Activated CD8-positive, alpha-beta memory T cell treated with anti-CD3 and anti-CD28 coated beads, Interleukin-2, amount 50 U/mL, for 48 hours (primary cell): ENCODE measurements around the gene ADAMTS7.
"Not testable (repeated sequence)": the region's sequence is repeated elsewhere in the genome, so short reads cannot be mapped to it uniquely, and the experiment has no call there.

Experiments used
- DNase-seq: peaks from one replicate; pipeline ENCODE4 v3.0.0-alpha.2; 2020

The ADAMTS7 gene

GRCh38 chr15:78752492-78753358, 58.5 kb downstream of the ADAMTS7 start:
- no peak for DNase-seq

- no peak for DNase-seq
Measured at GRCh38 chr15:78751602-78751979, 59.7 kb downstream of the ADAMTS7 start.

- DNase-seq, result peak; percentile 98
Measured at GRCh38 chr15:78750974-78751601, 60.2 kb downstream of the ADAMTS7 start.

DNA sequence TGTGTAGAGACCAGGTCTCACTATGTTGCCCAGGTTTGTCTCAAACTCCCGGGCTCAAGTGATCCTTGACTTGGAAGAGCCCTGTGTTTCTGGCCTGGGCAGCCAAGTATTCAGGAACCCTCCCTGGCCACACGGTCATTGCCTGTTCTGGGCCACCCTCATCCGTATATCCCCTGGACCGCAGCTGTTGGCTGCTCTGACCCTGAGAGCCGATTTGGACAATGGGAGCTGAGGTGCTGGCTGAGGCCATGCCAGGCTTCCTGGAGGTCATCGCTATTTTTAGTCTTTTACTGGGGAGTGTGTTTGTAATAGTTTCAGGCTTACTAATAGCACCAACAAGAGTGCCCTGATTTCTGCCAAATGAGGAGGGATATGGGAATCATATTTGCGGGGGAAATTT, 60.7 kb downstream of the ADAMTS7 start:
- DNase-seq, result no peak

GRCh38 chr15:78749831-78750230, 61.4 kb downstream of the ADAMTS7 start:
- no peak for DNase-seq

DNA sequence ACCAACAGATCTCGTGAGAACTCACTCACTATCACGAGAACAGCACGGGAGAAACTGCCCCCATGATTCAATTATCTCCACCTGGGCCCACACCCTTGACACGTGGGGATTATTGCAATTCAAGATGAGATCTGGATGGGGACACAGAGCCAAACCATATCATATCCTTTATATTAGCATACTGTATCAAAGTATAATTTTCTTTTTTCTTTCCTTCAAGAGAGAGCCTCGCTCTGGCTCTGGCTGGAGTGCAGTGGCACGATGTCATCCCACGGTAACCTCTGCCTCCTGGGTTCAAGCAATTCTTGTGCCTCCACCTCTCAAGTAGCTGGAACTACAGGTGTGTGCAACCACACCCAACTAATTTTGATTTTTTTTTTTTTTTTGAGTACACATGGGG, 63.4 kb downstream of the ADAMTS7 start:
- peak; percentile 4 for DNase-seq

- peak; percentile 29 for DNase-seq
Measured at GRCh38 chr15:78741674-78742073, 69.6 kb downstream of the ADAMTS7 start.

- no peak for DNase-seq
Measured at GRCh38 chr15:78740904-78741274, 70.4 kb downstream of the ADAMTS7 start.

GRCh38 chr15:78739996-78740903, 71.0 kb downstream of the ADAMTS7 start:
- peak; percentile 85 for DNase-seq

GRCh38 chr15:78739206-78739605, 72.1 kb downstream of the ADAMTS7 start:
- DNase-seq, result peak; percentile 33

DNA sequence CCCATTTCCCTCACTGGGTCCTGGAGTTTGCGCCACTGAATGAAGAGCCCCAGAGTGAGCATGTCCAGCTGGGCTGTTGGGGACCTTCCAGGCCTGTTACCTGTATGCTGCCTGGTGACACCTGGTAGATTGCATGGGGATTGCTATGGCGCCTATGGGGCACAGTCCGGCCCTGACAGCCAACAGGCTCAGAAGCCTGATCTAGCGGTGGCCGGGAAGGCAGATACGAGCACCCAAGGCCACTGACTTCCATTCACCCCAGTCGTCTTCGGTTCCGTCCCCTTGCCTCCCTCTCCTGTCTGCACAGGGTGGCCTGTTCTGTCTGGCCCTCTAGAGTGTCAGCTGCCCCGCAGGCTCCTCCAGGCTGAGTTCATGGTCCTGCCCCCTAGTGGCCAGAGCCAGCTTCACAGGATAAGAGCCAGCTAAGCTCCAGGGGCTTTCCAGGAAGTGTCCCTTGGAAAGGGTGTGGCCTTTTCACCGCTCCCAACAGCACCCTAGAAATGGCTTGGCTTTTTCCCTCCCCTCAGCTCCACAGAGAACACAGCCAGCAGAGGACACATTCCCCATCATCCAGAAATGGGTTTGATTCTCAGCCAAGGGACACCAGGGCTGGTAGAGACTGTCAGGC, 73.2 kb downstream of the ADAMTS7 start:
- peak; percentile 76 for DNase-seq

GRCh38 chr15:78737187-78737820, 74.0 kb downstream of the ADAMTS7 start:
- DNase-seq, result peak; percentile 29

- peak; percentile 26 for DNase-seq
Measured at GRCh38 chr15:78736286-78736685, 75.0 kb downstream of the ADAMTS7 start.

GRCh38 chr15:78734451-78735064, 76.7 kb downstream of the ADAMTS7 start:
- peak; percentile 15 for DNase-seq

GRCh38 chr15:78732634-78733033, 78.6 kb downstream of the ADAMTS7 start:
- DNase-seq, result peak; percentile 33

DNA sequence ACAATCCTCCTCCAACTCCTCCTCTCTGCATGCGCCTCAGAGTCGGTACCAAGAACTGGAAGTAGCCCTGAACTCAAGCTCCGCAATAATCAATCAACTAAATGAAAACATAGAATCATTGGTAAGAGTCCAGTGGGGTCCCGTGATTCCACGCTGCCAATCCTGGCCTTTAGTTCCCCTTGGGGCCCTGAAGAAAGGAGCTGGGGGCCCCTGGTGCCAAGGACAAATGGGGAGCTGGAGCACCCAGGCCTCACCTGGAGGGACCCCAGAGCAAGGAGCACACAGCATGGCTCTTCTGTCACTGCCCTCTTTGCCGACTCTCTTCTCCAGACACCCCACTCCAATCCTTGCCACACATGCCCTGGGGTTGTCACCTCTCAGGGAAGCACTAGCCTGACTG, 80.3 kb downstream of the ADAMTS7 start:
- no peak for DNase-seq

- DNase-seq, result not testable (repeated sequence)
Measured at GRCh38 chr15:78728427-78728826, 82.8 kb downstream of the ADAMTS7 start.

DNA sequence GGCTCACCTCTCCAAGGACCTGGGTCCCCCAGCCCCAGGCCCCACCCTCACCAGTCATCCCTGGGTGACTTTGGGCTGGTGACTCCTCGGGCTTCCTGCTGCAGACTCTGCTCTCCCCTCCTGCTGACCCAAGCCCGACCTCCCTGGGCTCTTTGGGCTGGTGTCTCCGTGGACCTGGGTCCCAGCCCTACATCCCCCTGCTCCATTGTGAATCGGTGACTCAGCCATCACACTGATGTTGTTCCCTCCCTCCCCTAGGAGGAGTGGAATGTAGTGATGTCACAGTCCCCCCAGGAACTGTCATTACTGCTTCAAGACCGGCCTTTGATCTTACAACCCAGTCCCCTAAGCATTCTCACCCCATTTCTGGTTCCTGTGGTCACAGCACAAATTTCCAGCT, 83.7 kb downstream of the ADAMTS7 start:
- no peak for DNase-seq

- no peak for DNase-seq
Measured at GRCh38 chr15:78726870-78727551, 84.3 kb downstream of the ADAMTS7 start.

DNA sequence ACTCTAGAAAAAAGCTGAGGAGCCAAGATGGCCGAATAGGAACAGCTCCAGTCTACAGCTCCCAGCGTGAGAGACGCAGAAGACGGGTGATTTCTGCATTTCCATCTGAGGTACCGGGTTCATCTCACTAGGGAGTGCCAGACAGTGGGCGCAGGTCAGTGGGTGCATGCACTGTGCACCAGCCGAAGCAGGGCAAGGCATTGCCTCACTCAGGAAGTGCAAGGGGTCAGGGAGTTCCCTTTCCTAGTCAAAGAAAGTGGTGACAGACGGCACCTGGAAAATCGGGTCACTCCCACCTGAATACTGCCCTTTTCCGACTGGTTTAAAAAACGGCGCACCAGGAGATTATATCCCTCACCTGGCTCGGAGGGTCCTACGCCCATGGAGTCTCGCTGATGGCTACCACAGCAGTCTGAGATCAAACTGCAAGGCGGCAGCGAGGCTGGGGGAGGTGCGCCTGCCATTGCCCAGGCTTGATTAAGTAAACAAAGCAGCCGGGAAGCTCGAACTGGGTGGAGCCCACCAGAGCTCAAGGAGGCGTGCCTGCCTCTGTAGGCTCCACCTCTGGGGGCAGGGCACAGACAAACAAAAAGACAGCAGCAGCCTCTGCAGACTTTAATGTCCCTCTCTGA, 91.3 kb downstream of the ADAMTS7 start:
- DNase-seq, result not testable (repeated sequence)

DNA sequence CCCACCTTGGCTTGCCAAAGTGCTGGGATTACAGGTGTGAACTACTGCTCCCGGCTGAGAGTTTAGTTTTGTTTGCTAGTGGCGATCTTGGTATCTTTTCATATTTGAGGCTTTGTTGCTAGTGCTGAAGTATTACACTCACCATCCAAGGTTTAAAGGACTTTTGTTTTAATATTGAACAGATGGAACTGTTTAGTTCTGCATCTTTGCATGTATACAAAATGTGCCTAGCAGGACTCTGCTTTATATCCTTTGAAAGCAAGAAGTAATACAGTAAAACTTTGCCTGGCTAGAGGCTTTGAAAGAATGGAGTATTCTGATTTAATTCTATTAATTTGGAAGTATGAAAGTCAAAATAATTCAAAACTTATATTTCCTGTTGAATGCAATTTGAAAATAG, 92.4 kb downstream of the ADAMTS7 start:
- no peak for DNase-seq
